ENCODE data around the gene KCNMA1.
"Not testable (repeated sequence)": the region's sequence is repeated elsewhere in the genome, so short reads cannot be mapped to it uniquely, and the experiment has no call there.

Gene KCNMA1

DNA sequence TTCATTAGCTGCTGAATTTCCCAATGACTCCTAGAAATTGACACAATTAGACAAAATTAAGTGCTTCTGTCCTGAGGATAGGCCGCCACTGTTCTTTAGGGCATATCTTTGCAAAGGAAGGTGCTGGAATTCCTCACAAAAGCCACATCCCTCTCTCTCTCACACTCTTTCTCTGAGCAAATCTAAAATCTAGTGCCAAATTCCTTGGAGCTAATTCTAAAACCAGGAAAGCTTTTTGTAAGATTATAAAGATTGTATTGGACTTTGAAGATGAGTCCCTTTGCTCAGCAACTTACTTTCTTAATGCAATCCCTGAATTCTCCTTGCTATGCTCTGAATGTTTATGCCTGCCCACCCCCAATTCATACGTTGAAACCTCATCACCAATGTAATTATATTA lies 288.9 kb downstream of the KCNMA1 start:
- Histone ChIP-seq H3K36me3 (ENCODE audit: insufficient read depth, low read length) (no peaks in the 10 kb centered on the region), H3K9ac (ENCODE audit: low read depth, low read length) (no peak overlapping the region), H3K9me3 (ENCODE audit: control insufficient read depth, insufficient read depth, low read length) (no peaks in the 10 kb centered on the region), H3K4me1 (ENCODE audit: insufficient read depth, low read length) (no peaks in the 10 kb centered on the region; the same call in 1 of the 2 replicates)

DNA sequence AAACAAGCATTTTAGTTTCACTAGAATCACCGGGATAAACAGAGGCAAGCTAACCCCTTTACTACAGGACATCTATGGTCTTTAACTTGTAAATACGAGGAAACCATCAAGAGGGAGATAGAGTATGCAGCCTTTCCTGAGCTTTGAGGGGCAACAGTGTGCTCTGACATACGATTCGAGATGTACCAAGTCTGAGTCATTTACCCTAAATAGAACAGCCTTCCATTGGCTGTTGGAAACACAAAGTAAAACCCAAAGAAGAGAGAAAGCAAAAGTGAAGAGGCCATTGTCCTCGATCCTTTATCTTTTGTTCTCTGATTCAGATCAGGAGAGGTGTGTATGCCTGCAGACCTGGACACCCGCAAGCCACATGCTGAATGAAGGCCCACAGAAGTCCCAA lies 289.5 kb downstream of the KCNMA1 start:
- Histone ChIP-seq H3K36me3 (ENCODE audit: insufficient read depth, low read length) (no peaks in the 10 kb centered on the region), H3K9me3 (ENCODE audit: control insufficient read depth, insufficient read depth, low read length) (no peaks in the 10 kb centered on the region), H3K4me1 (ENCODE audit: insufficient read depth, low read length) (no peaks in the 10 kb centered on the region; the same call in 1 of the 2 replicates), H3K9ac (ENCODE audit: low read depth, low read length) (no peak overlapping the region)

DNA sequence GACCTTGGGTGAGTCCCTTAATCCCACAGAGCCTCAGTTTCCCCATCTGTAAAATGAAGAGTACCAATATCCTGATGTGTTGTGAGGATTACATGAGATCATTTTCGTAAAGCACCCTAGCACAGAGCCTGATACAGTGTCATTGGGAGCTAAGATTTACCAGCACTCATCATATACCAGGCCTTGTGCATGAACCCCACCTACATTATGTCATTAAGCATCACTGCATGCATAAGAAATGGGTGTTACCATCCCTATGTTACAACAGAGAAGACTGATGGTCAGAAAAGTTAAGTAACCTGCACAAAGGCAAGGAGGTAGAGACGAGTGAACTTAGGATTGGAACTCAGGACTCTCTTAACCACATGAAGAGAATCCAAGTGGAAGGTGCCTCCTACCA lies 290.6 kb downstream of the KCNMA1 start:
- Histone ChIP-seq H3K9me3 (ENCODE audit: control insufficient read depth, insufficient read depth, low read length) (no peaks in the 10 kb centered on the region), H3K36me3 (ENCODE audit: insufficient read depth, low read length) (no peaks in the 10 kb centered on the region), H3K4me1 (ENCODE audit: insufficient read depth, low read length) (no peaks in the 10 kb centered on the region; the same call in 1 of the 2 replicates), H3K9ac (ENCODE audit: low read depth, low read length) (no peak overlapping the region)

DNA sequence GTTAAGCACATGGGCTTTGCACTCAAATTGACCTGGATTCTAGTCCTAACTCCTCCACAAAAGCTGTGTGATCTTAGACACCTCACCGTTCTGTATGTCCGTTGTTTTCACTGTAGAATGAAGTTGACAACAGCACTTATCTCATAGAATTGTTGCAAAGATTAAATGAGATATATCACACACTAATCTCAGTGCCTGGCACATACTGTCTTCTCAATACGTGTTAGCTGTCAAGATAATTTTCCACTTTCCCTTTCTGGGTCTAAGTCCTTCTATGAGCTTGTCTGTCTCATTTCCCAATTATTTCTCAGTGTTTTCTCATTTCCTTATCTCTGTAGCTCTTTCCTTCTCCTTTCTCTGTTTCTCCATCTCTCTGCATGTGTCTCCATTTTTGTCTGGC lies 296.6 kb downstream of the KCNMA1 start:
- H3K9me3 ChIP-seq (ENCODE audit: control insufficient read depth, insufficient read depth, low read length): 0 out of 2 replicates have a peak, but pooled peaks cover 3% of the 10 kb centered on the region
- H3K9ac ChIP-seq (ENCODE audit: low read depth, low read length): no peak overlapping the region
- no peaks in the 10 kb centered on the region for H3K36me3 ChIP-seq (ENCODE audit: insufficient read depth, low read length)
- no peaks in the 10 kb centered on the region for H3K4me1 ChIP-seq (ENCODE audit: insufficient read depth, low read length)

DNA sequence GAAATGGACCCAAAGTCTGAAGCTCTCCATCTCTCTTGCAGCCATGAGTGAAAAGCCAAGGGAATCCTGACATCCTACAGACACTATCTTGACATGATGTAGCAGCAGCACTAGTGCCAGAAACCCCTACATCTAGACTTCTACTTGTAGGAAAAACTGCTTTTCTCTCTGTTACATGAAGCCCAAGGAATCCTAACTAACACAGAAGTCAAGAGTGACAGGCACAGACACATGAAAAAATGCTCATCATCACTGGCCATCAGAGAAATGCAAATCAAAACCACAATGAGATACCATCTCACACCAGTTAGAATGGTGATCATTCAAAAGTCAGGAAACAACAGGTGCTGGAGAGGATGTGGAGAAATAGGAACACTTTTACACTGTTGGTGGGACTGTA lies 297.7 kb downstream of the KCNMA1 start:
- H3K9ac ChIP-seq (ENCODE audit: low read depth, low read length); H3K36me3 ChIP-seq (ENCODE audit: insufficient read depth, low read length); H3K9me3 ChIP-seq (ENCODE audit: control insufficient read depth, insufficient read depth, low read length); H3K4me1 ChIP-seq (ENCODE audit: insufficient read depth, low read length): not testable (repeated sequence)

DNA sequence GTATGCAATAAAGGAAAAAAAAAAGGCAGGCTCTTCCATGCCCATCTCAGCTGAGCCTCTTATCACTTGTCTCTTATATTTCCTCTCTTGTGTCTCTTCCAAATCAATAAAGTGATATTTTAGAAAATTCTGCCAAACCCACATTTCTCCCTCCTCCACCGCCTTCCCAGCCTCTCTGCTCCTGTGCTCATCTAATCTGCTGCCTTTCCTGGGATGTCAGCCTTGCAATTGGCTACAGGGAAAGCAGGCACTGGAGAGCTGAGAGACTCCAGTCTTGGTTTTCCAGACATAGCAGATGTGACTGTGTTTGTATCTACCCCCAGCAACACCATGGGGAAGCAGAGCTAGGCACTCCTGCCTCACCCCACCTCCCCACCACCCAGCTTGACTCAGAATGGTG lies 298.4 kb downstream of the KCNMA1 start:
- Histone ChIP-seq H3K4me1 (ENCODE audit: insufficient read depth, low read length) (no peaks in the 10 kb centered on the region), H3K9ac (ENCODE audit: low read depth, low read length) (no peak overlapping the region), H3K36me3 (ENCODE audit: insufficient read depth, low read length) (no peaks in the 10 kb centered on the region), H3K9me3 (ENCODE audit: control insufficient read depth, insufficient read depth, low read length) (0 out of 2 replicates have a peak, but pooled peaks cover 3% of the 10 kb centered on the region)

DNA sequence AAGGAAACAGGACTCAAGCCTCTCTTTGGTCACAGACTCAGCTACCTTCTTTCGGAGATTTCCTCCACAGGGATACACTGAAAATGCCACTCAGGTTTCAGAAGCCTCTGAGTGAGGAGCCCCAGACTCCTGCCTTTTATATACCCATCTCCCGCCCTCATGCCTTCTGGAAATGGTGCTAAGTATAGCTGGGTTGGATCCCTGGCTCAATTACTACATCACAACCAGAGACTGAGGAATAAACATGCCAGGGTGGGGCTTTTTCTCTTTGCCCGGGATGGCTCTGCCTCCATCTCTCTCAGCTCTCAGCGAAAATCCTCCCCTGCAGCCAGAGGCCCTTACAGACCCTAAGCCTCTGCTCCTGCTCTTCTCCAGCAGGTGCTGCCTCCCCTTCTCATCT lies 299.5 kb downstream of the KCNMA1 start:
- H3K4me1 ChIP-seq (ENCODE audit: insufficient read depth, low read length): no peaks in the 10 kb centered on the region
- 0 out of 2 replicates have a peak, but pooled peaks cover 3% of the 10 kb centered on the region for H3K9me3 ChIP-seq (ENCODE audit: control insufficient read depth, insufficient read depth, low read length)
- H3K9ac ChIP-seq (ENCODE audit: low read depth, low read length): no peak overlapping the region
- no peaks in the 10 kb centered on the region for H3K36me3 ChIP-seq (ENCODE audit: insufficient read depth, low read length)

DNA sequence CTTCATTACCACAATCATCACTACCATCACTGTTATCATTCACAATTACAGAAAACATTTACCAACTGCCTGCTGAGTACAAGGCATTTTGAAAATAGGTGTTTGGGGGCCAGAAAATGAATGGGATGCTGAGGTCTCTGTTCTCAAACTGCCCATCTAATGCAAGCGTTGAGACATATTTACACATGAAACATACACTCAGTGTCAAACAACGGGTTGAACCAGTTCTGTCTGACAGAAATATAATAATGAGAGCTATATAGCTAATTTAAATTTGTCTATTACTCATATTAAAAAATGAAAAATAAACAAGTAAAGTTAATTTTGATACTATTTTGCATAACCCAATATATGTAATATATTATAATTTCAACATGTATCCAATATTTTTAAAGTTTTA lies 303.1 kb downstream of the KCNMA1 start:
- no peaks in the 10 kb centered on the region for H3K4me1 ChIP-seq (ENCODE audit: insufficient read depth, low read length)
- no peaks in the 10 kb centered on the region for H3K9me3 ChIP-seq (ENCODE audit: control insufficient read depth, insufficient read depth, low read length)
- no peak overlapping the region for H3K9ac ChIP-seq (ENCODE audit: low read depth, low read length)
- H3K36me3 ChIP-seq (ENCODE audit: insufficient read depth, low read length): no peaks in the 10 kb centered on the region

DNA sequence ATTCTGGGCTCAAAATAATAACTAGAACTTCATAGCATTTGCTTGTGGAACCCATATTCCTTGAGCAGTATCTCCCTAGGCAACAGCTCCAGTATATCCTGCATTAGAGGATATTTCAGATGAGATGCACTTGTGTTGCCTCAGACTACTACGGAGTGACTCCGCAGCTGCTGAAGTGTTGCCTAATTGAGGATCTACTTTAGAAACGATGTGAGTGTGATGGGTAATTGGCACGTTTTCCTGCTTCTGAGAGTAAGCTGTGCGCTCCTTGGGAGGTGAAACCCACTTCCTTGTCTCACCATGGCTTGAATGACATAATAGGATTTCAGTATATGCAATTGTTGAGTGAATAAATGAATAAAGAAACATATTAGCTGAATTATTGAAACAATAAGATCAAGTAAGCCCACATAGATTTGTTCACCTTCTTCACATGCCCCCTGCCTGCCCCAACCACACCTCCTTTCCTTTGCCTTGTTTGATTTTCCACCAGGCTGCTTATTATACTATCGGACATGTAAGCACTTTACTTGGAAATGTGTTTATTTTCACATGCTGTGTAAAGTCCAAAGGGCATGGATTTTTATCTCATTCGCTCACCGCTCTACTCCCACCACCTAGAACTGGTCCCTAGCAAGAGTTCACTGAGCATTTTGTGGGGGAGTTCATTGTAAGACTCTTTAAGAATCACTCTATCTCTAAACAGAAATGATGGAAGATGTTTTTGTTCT lies 303.8 kb downstream of the KCNMA1 start:
- H3K9ac ChIP-seq (ENCODE audit: low read depth, low read length): no peak overlapping the region
- no peaks in the 10 kb centered on the region for H3K36me3 ChIP-seq (ENCODE audit: insufficient read depth, low read length)
- no peaks in the 10 kb centered on the region for H3K9me3 ChIP-seq (ENCODE audit: control insufficient read depth, insufficient read depth, low read length)
- H3K4me1 ChIP-seq (ENCODE audit: insufficient read depth, low read length): no peaks in the 10 kb centered on the region

DNA sequence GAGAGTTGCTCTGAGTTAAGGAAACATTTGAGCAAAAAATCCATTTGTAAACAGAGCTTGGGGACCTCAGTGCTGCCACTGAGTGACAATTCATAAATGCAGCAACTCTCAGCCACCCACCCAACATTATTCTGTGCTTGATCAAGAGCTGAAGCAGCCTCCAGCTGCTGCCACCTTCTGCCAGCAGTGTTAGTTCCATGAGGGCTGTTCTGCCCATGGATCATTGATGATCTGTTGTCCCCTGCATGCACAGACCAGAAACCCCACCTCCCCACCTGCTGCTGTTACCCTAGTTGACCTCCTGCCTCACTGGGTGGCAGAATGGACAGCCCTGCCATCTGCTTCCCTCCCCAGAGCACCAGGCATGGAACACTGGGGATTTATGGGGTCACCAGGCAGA lies 305.4 kb downstream of the KCNMA1 start:
- no peaks in the 10 kb centered on the region for H3K9me3 ChIP-seq (ENCODE audit: control insufficient read depth, insufficient read depth, low read length)
- no peak overlapping the region for H3K9ac ChIP-seq (ENCODE audit: low read depth, low read length)
- no peaks in the 10 kb centered on the region for H3K4me1 ChIP-seq (ENCODE audit: insufficient read depth, low read length)
- no peaks in the 10 kb centered on the region for H3K36me3 ChIP-seq (ENCODE audit: insufficient read depth, low read length)

DNA sequence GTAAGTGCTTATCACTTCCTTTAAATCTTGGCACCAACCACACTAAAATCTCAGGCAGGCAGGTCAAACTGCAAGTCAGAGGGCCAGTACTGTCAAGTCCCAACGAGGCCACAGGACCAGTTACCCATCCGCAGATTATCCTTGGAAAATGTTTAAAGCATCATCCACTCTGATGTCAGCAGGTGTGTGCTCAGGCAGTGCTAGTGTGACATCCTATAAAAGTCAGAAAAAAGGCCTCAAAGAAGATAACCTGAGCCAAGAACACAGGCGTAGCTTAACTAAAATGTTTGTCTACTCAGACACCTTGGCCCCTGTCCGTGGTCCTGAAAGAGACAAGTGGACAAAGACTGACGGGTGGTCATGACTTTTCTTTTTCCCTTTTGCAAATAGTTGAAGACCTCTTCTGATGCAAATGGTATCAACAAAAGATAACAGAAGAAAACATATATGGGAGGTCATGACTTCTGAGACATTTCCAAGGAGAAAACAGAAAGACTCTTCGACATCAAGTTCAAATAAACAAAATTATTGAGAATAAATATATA lies 309.3 kb downstream of the KCNMA1 start:
- H3K9ac ChIP-seq (ENCODE audit: low read depth, low read length): no peak overlapping the region
- H3K36me3 ChIP-seq (ENCODE audit: insufficient read depth, low read length): no peaks in the 10 kb centered on the region
- no peaks in the 10 kb centered on the region for H3K9me3 ChIP-seq (ENCODE audit: control insufficient read depth, insufficient read depth, low read length)
- H3K4me1 ChIP-seq (ENCODE audit: insufficient read depth, low read length): peaks cover 11% of the 10 kb centered on the region; the same call in 1 of the 2 replicates

DNA sequence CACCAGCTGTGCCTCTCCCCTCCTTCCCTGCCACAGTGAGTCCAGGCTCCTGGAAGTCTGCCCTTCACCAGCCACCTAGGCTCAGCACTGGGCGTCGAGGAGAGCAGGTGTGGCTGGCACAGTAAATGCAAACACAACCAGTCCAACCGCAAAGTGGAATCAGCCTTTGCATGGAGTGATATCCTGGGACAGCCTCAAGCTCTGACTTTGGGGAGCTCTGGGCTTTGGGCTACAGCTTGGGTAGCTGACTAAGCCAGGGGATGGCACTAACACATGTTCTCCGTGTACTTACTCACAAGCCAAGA lies 312.4 kb downstream of the KCNMA1 start:
- Histone ChIP-seq H3K9me3 (ENCODE audit: control insufficient read depth, insufficient read depth, low read length) (no peaks in the 10 kb centered on the region), H3K36me3 (ENCODE audit: insufficient read depth, low read length) (no peaks in the 10 kb centered on the region), H3K9ac (ENCODE audit: low read depth, low read length) (no peak overlapping the region)

DNA sequence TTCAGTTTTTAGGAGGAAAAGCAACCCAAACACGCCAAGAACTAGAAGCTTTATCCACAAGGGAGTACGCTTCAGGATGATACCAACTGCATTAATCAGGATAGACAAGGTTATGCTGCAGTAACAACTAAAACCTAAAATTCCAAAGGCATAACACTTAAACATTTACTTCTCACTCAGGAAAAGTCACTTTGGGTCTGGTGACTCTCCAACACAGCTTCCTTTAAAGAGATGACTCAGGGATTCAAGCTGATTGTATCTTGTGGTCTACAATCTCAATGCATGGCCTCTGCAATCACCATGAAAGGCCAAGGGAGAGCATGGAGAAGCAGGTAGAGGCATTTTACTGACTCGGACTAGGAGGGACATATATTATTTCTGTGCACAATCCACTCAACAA lies 315.8 kb downstream of the KCNMA1 start:
- H3K9me3 ChIP-seq (ENCODE audit: control insufficient read depth, insufficient read depth, low read length): no peaks in the 10 kb centered on the region
- H3K36me3 ChIP-seq (ENCODE audit: insufficient read depth, low read length): no peaks in the 10 kb centered on the region
- no peak overlapping the region for H3K9ac ChIP-seq (ENCODE audit: low read depth, low read length)
- H3K4me1 ChIP-seq (ENCODE audit: insufficient read depth, low read length): peaks cover 11% of the 10 kb centered on the region; the same call in 1 of the 2 replicates

More for the DNA sequence above, 312.4 kb downstream of the KCNMA1 start:
- H3K4me1 ChIP-seq (ENCODE audit: insufficient read depth, low read length): peaks cover 11% of the 10 kb centered on the region; the same call in 1 of the 2 replicates

DNA sequence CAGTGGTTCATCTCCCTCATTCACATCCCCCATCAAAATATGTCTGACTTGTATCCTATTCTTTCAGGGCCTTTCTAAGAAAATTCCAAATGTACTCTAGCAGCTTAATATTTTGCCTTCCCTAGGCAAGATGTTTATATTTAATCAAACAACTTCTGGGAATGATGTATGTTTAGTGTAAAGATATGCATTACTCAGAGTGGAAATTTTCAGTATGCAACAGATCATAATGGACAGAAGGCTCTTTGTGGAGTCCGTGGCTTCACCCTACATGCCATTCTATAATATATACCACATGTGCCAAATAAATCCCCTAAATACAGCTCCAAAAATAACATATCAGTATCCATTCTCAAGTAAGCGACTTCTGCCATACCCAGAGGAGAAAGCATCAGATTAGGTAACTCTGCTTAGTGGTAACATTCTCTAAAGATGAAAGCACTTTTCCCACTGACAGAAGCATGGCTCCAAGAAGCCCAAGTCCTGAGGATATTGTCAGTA lies 316.6 kb downstream of the KCNMA1 start:
- H3K4me1 ChIP-seq (ENCODE audit: insufficient read depth, low read length): peaks cover 11% of the 10 kb centered on the region; the same call in 1 of the 2 replicates
- H3K9ac ChIP-seq (ENCODE audit: low read depth, low read length): no peak overlapping the region
- no peaks in the 10 kb centered on the region for H3K36me3 ChIP-seq (ENCODE audit: insufficient read depth, low read length)
- no peaks in the 10 kb centered on the region for H3K9me3 ChIP-seq (ENCODE audit: control insufficient read depth, insufficient read depth, low read length)

DNA sequence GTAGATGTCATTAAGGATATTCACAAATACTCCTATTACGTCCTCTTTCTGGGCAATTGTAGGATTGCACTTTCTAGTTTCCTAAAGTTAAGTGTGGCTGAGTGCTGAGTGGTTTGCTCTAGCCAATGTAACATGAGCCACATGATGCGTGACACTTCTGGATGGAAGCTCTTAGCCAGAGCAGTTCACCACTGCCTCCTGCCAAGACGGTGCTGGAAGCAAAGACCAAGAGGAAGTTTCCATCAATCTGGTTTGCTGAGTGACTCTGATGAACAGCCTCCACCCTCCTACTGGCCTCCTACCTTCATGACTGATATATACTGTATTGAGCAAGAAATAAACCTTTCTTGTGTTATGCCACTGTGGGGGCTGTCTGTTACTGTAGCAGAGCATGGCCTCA lies 318.1 kb downstream of the KCNMA1 start:
- Histone ChIP-seq H3K4me1 (ENCODE audit: insufficient read depth, low read length) (peaks cover 3% of the 10 kb centered on the region; the same call in 1 of the 2 replicates), H3K9ac (ENCODE audit: low read depth, low read length) (no peak overlapping the region), H3K36me3 (ENCODE audit: insufficient read depth, low read length) (no peaks in the 10 kb centered on the region), H3K9me3 (ENCODE audit: control insufficient read depth, insufficient read depth, low read length) (no peaks in the 10 kb centered on the region)
